SK-MEL-5 (cell line): ENCODE results near the gene LCN15. TPM values are rescaled to one million over a fixed set of nuclear protein-coding genes. Genes with fewer than 3 reads are reported as not detected.
"Not testable (repeated sequence)": the region's sequence is repeated elsewhere in the genome, so short reads cannot be mapped to it uniquely, and the experiment has no call there.

Source experiments
- DNase-seq: peaks from one replicate; pipeline ENCODE4 v3.0.0-alpha.2; 2016; ENCODE audit warnings: low read depth, low spot score
- in situ Hi-C: cut with HindIII; loops from 2 replicates; pipeline ENCODE4 v1.10.0; 2016; ENCODE audit warnings: low sequenced_read_pairs, high pct_unique_total_duplicates, low pct_unique_long_range_greater_than_20kb
- total RNA-seq: library from RNA; depleted of rRNA; stranded (reverse); fragments of >200 nt; shearing (Covaris generic); gene quantifications from 2 replicates; pipeline ENCODE4 v1.2.3, GENCODE V29; 2014

The LCN15 gene
- total RNA-seq, 1 experiment from 2014 or later: 0.05 TPM

- DNase-seq, in situ Hi-C loops: not testable (repeated sequence)
These were observed 21.4 kb upstream of the LCN15 start for GRCh38 chr9:136785565-136786355.

DNA sequence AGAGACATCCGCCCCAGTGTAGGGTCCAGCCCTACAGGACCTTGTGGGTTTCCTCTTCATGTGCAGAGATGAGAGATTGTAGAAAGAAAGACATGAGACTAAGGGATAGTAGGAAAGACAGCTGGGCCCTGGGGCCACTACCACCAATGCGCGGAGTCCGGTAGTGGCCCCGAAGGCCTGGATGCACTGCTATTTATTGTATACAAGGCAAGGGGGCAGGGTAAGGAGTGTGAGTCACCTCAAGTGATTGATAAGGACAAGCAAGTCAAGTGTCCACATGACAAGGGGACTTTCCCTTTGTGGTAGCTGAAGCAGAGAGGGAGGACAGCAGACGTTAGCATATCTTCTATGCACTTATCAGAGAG lies 20.7 kb upstream of the LCN15 start:
- in situ Hi-C loops: no loop called here
- DNase-seq: no peak

DNA sequence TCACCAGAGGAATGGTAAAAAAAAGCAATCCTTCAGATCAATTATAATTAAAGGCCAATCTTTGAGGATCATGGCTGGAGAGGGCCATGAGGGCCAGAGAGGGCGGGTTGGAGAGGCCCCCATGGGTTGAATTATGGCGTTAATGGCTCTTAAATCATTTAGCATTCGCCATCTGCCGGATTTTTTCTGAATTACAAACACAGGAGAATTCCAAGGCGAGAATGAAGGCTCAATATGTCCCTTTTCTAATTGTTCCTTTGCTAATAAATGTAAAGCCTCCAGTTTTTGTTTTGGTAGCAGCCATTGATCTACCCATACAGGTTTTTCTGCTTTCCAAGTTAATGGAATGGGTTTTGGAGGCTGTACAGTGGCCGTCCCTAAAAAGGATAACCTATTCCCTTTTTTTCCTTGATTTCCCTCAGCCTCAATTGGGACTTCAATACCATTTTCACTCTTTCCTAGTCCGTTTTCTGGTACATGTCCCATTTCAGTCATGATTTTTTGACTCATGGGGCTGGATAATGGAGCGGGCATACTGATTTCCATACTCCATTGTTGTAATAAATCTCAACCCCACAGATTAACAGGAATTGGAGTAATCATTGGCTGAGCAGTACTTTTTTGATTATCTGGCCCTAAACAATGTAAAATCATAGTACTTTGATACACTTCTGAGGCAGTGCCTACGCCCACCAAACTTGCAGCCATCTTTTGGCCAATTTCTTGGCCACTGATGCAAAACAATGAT lies 20.1 kb upstream of the LCN15 start:
- in situ Hi-C loops: no loop called here
- DNase-seq: peak; percentile 71

- no peak for DNase-seq
- in situ Hi-C loops: no loop called here
These were observed 18.1 kb upstream of the LCN15 start for GRCh38 chr9:136782452-136782851.

DNA sequence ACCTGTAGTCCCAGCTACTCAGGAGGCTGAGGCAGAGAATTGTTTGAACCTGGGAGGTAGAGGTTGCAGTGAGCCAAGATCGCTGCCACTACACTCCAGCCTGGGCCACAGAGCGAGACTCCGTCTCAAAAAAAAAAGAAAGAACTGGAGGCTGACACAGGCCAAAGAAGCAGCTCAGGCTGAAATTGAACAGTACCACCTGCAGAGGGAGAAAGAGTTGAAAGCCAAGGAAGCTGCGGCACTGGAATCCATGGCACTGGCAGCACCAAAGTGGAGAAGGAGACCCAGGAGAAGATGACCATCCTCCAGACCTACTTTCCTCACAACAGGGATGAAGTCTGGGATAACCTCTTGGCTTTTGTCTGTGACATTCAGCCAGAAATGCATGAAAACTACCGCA lies 15.5 kb upstream of the LCN15 start:
- no peak for DNase-seq
- in situ Hi-C loops: no loop called here

GRCh38 chr9:136777359-136777758 lies 13.0 kb upstream of the LCN15 start:
- in situ Hi-C loops: no loop called here
- no peak for DNase-seq

DNA sequence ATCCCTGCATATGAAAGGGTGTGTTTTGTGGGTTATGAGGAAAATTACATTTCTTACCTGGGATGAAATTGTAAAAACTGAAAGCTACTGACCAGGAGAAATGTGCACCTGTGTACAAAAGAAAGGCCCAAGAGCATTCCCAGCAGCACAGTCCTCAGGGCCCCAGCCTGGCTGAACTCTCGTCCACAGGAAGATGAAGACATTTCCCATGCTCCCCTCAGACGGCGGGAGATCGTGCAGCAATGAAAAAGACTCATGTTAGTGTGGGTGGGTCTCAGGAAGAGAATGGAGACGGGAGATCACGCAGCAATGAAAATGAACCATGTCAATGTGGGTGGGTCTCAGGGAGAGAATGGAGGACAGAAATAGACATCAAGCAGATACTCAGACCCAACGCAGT lies 12.6 kb upstream of the LCN15 start:
- in situ Hi-C loops: no loop called here
- DNase-seq: no peak

- in situ Hi-C loops: no loop called here
- no peak for DNase-seq
These were observed 10.9 kb upstream of the LCN15 start for GRCh38 chr9:136775191-136775590.

DNA sequence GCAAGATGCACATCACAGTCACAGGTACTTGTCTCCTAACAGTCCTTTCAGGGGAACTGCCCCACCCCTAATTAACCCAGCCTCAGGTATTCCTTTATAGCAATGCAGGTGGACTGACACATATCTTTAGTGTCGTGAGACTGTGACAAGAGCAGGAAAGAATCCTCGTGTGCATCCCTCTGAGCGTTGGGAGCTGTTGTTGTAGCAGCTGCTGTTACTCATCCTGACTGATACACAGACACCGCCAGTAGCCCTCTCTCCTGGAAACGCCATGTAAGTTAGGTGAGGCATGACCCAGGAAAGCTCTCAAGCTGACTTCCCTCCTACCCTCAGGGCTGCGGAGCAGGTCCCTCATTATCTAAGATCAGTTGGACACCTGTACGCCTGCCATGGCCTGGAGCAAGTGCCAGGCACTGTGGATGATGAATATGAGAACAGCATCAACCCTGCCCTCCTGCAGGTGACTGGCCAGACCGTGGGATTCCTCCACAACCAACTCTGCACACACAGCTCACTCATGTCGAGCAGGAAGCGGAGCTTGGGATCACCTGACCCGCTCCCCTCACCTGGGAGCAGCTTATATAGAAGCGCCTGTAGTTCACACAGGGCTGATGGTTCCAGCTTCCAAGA lies 10.2 kb upstream of the LCN15 start:
- in situ Hi-C loops: no loop called here
- DNase-seq: no peak

DNA sequence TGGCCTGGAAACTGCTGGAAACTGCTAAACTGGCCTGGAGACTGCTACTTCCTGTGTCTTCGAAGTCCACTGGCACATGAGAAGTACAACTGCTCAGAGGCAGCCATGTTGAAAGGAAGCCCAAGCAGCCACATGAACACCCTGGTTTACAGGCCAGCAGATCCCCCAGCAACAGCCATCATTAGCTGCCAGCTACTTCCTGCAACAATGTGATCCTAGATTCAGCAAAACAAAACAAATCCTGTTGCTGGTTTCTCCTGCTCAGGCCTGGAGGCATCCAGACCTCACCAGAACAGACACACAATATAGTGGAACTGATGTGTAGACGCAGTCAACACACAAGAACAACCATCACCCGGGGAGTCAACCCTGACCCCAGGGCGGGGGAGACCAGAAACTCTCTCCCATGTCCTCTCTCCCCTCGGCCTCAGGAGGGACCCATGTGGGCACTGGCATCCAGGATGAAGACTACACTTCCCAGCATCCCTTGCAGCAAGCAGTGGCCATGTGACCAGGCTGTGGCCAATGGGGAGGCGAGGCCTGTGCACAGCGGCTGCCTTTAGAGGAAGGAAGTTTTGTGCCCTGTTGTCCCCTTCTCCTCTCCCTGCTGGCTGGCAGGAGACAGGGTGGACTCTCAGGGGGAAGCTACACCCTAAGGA lies 9.2 kb upstream of the LCN15 start:
- in situ Hi-C loops: no loop called here
- peak; percentile 57 for DNase-seq

DNA sequence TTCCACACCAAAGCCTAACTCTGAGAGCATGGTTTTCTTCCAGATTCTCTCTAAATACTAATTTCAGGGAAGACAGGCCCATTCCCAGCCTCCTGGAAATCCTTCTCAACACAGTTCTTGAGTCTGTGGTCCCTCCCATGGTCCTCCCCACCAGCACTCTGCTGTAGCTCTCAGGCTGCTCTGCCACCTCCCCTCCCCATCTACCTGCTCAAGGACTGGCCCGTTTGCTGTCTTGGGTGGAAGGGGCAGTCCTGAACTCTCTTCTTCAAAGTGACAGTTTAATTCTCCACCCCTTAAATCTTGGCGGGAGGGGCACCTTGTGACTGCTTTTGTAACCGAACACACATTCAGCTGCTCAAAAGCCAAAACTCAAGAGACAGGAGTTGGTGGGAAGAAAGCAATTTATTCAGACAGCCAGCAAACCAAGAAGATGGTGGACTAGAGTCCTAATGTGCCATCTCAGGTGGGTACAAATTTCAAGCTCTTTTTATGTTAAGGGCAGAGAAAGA lies 7.6 kb upstream of the LCN15 start:
- in situ Hi-C loops: no loop called here
- DNase-seq: no peak

- in situ Hi-C loops: no loop called here
- peak; percentile 64 for DNase-seq
These were observed 5.4 kb upstream of the LCN15 start for GRCh38 chr9:136769710-136770191.

- DNase-seq: peak; percentile 62
- in situ Hi-C loops: not testable (repeated sequence)
These were observed 2.2 kb upstream of the LCN15 start for GRCh38 chr9:136766410-136767120.

DNA sequence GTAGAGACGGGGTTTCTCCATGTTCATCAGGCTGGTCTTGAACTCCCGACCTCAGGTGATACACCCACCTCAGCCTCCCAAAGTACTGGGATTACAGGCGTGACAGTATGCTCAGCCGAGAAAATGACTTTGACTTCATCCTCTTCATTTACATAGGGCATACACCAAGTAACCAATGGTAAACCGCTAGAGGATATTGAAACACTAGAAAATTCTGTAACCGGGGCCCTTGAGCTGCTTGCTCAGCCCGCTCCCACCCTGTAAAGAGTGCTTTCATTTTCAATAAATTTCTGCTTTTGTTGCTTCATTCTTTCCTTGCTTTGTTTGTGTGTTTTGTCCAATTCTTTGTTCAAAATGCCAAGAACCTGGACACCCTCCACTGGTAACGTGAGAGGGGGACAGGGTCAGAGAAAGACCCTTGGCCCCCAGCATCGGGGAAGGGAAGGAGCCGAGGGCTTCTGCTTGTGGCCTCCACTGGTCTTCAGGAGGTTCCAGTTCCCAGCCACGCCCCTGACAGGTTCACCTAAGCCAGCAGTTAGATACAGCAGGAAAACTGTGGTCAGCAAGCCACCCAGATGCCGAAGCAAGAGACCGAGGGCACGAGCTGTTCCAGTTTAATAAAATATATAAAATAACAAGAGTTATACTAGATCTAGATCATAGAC lies 1.6 kb upstream of the LCN15 start:
- DNase-seq, in situ Hi-C loops: not testable (repeated sequence)

GRCh38 chr9:136765041-136765440 lies 723 bp upstream of the LCN15 start:
- in situ Hi-C loops: no loop called here

GRCh38 chr9:136763649-136764035 lies 676 bp downstream of the LCN15 start:
- DNase-seq: no peak
- in situ Hi-C loops: no loop called here

More at GRCh38 chr9:136765041-136765440, 723 bp upstream of the LCN15 start:
- no peak for DNase-seq
